HG03469 (cell line): ENCODE measurements around the gene SLX4IP.
"Not testable (repeated sequence)": the region's sequence is repeated elsewhere in the genome, so short reads cannot be mapped to it uniquely, and the experiment has no call there.

Experiments
- ATAC-seq: cut with Tn5 transposase; IDR thresholded peaks from one replicate; pipeline ENCODE4 v1.9.1; 2021; ENCODE audit warnings: mild to moderate bottlenecking, moderate library complexity, moderate number of reproducible peaks; ENCODE audit not compliant: unreplicated experiment

The SLX4IP gene

DNA sequence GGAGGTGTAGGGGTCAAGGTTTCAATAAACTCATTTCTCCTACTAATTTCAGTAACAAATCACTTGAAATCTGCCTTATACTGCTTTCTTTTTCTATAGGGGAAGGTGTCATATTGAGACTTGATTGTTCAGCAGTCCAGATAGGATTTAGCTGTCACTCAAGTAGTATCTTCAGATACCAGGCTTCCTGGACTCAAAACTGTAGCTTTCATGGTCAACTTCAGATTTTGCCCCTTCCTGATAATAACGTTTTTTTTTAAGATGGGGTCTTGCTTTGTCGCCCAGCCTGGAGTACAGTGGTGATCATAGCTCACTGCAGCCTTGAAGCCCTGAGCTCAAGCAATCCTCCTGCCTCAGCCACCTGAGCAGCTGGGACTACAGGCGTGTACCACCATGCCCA is 160.9 kb downstream of the SLX4IP start:
- ATAC-seq = no peak

- no peak for ATAC-seq
Measured at GRCh38 chr20:10596710-10597121, 161.6 kb downstream of the SLX4IP start.

- no peak for ATAC-seq
Measured at GRCh38 chr20:10597637-10598036, 162.5 kb downstream of the SLX4IP start.

DNA sequence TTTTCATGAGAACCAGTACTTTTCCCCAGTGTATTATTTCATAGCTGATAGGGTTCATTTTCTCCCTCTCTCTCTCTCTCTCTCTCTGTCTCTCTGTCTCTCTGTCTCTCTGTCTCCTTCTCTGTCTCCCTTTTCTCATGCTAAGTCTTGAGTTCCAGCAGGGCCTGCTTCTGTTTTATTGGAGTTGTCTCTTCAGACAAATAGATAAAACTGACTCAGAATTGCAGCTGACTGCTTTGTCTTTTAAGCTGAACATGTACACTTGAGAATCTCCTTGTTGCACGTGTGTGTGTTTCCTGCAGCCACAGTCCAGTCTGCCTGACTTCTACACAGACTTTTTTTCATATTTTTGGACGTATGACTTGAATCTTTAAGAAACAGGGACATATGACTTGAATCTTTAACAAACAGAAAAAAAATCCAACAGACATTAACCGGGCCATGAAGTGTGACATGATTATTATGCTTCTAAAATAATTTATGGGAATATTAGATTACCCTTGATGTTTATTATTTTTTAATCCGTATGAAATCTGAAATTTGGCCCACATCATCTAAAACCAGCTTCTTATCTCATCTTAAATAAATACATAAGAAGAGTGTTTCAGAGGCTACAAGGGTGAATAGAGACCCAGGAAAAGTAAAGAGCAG is 167.2 kb downstream of the SLX4IP start:
- ATAC-seq = no peak

DNA sequence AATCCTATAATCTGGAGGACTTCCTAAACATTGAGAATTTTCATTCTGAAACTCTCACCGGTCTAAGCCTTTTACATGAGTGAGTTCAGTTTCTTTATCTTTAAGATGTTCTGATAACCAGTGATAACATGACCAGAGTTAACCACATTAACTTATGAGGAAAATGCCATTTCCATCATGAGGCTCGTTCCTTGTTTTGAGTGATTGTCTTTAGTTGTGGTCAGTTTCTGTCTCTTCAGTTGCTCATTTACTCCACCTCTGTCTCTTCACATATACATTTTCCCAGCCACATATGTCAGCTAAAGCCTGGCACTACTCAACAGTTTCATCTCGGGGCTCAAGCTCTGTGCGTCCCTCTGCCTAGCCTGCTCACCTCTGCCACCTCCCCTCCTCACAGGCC is 168.3 kb downstream of the SLX4IP start:
- ATAC-seq = no peak

DNA sequence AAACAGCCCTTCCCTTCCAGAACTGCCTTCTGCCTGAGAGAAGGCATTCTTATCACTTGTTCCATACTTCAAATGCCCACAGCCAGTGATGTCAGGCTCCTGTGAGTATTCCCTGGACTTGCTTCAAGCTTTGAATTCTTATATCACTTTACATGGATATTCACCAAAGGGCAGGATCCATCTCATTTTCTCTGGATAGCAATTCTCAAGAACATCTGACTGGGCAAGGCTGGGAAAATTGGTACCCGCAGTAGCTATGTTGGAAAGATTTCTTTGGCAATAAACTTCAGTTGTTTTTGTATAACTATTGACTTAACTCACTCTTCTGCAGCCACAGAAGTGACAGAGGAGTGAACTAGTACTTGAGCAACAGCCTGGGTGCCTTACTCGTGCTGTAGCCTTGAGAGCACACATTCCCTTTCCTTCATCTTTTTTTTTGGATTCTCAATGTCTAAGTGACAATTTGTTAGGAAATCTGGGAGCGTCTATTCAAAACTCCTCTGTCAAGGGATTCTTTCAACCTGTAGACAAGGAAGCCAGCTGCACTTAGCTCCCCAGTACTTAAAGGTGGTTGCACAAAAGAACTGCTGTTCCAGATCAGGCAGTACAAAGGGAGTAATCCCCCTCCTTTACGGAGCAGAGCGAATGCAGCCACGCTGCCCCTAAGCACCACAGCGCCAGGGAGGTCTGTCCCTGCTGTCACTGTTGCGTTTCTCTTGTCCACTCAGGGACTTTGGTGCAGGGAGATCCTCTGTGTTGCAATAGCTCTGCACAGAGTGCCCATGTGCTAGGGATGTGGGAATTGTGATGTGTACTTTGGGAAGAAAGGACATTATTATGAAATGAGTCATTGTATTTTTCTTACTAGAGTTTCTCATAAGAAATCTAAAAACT is 169.1 kb downstream of the SLX4IP start:
- ATAC-seq = no peak

DNA sequence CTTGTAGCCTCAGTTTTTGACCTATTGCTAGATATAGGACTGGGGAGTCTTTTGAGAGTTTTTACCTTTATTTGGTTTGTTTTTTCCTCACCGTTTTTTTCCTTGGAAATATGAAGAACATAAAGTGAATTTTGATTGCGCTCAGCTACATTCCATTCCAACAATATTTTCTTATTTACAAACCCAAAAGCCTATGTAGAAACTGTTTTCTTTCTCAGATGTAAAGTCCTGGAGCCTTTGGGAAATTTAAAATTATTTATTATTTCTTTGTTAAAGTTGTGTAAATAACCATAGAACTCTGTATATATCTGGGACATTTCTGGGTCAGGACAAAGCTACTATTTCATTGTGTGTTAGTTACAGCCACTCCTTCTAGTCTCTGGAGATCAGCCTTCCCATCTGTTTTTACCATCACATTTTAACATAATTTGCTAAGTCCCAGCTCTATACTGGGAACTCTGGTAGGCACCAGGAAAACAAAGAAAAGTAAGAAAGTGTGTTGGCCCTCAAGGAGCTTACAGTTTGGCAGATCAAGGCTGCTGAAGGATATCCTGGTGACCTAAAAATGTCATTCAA is 169.8 kb downstream of the SLX4IP start:
- no peak for ATAC-seq

DNA sequence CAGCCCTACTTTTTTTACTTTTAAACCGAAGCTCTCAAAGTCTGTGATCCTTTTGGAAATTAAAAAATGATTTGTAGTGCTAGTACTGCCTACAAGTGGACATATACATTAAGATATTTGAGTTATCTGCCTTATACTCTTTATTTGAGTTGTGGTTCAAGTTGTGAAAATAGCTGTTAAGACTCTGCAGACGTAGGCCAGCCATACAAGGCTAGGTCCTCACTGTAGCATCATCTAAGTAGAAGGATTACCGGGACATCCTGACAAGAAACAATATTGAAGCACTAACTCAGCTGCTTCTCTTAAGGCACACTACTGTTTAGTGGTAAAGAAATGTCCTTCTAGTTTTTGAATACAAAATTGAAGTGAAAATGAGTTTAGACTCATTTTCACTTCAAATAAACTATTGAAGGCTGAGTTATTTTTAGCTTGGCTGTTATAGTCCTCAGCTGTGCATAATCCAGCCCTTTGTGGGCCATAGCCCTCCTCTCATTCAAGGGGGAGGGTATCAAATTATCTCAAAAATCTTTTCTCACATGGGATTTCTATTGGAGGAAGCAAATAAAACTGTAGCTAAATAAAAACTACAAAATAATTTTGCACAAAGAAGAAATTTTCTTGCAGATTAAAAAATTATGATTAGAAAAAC is 170.6 kb downstream of the SLX4IP start:
- ATAC-seq = no peak

DNA sequence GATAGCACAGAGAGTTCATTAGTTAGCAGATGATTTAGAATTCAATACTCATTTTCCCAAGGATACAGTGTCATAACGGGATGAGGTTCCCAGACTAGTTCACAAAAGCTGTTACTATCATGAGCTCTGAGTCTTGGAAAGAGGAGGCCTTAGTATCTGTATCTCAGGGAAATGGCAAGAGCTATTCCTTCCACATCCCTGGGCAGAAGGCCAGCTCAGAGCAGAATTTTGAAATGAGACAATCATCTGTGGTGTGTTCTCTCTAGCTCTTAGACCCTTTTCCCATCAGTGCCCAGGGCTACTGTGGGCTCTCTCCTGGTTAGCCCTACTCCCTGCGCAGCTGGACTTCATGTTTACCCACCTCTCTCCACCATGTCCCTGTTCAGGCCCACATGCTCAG is 174.2 kb downstream of the SLX4IP start:
- ATAC-seq = no peak

DNA sequence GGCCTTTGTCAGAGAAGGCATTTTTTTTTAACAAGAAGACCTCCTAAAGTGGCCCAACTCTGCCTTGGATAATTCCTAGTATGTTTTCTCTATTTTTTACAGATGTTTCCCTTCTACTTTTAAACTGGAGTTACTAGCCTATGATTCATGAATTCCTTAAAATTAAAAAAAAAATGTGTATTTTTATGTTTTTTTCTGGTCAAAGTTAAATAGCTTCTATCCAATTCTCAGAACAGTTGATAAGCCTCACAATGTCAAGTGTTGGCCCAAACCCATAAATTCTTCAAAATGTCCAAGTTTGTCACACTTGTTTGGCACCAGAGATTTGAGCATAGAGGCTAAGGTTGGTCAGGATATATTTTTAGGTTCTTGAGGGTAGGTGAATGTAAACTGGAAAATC is 174.7 kb downstream of the SLX4IP start:
- ATAC-seq = no peak

GRCh38 chr20:10610251-10610650 is 175.1 kb downstream of the SLX4IP start:
- no peak for ATAC-seq

DNA sequence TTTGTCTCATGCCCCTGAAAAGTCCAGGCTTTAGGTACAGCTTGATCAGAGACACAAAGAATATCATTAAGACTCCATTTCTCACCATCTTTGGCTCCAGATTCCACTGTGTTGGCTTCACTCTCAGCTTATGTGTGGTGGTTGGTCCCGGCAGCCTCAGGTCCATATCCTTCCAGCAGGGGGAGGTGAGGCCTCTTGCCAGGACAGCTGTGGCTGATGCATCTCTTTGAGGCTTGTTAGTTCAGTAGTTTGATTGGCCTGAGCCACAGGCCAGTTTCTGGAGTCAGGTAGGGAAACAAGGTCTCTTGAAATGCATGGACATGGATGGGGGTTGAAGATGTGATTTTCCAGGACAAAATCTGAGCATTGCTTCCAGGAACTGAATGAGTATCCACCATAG is 176.3 kb downstream of the SLX4IP start:
- ATAC-seq = no peak

DNA sequence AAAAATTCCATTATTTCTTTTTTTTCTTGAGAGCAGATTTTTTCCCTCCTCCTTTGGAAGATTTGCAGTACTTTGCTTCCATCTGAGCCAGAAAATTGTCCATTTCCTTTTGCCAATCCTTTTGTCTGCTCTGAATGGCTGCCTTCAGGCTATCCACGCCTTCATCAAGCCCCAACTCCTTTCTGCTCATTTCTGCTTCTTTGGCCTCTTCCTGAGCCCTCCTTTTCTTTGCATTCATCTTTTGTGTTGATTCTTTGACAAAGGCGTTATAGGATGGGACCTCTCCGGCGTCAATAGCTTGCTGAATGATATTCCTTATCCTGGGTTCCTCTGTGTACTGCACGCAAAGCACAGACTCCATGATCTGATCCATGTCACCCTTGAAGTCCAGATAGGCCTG is 178.3 kb downstream of the SLX4IP start:
- not testable (repeated sequence) for ATAC-seq

DNA sequence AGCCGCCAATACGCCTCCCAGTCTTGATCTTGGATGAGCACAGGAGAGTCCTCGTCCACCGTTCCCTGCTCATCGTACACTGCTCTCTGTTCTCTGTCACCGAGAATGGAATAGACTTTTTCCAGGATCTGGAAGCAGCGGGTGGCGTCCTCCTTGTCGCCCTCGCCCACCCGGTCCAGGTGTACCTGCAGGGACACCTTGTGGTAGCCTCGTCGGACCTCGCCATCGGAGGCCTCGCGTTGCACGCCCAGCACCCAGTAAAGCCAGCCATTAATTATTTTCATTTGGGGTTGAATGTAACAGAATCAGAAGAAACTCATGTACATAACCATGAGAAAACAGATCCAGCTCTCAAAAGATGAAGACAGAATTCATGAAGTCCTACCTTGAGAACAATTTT is 178.8 kb downstream of the SLX4IP start:
- ATAC-seq = no peak

GRCh38 chr20:10616212-10616611 is 181.1 kb downstream of the SLX4IP start:
- no peak for ATAC-seq

GRCh38 chr20:10617549-10618133 is 182.5 kb downstream of the SLX4IP start:
- ATAC-seq = not testable (repeated sequence)

DNA sequence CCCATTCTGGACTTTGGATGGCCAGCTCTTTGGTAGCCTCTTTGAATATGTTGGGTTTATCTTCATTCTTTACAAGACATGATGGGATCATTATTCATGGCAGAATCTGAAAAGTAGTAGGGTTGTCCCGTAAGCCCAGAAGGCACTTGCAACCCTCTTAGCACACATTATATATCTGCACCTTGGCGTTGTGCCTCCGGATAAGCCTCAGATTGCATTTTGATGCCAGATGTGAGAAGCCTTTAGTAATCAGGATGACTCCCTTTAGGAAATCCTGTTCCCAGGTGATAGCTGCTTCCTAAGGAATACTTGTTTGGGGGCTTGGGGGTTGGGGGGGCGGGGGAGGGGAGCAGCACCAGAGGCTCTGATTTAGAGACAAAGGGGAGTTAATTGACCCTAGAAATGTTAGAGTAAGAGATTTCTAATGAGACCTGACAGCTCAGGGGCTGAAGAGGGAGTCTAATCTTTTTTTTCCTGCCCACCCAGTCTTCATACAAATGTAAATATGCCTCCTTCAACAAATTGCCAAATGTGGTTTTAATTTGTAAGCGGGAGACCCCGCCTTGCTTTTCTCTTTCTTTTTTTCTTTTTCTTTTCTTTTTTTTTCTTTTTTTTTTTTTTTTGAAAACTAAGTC is 183.6 kb downstream of the SLX4IP start:
- ATAC-seq = no peak

DNA sequence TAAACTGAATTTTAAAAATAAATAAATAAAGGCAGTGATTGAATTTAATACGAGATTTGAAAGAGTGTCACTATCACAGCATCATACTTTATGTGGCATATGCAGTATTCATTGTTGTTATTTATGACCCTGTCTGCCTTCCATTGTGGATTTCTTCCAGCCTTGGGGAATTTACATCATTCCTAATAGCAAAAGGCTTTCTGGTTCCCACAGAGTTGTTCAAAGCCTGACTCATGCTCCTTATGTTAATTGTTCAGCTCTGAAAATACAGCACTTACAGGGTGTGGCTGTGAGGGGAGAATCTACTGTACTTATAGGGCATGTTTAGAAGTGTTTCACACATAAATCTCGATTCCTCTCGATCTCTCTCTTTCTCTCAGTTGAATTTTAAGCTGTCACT is 184.3 kb downstream of the SLX4IP start:
- no peak for ATAC-seq

DNA sequence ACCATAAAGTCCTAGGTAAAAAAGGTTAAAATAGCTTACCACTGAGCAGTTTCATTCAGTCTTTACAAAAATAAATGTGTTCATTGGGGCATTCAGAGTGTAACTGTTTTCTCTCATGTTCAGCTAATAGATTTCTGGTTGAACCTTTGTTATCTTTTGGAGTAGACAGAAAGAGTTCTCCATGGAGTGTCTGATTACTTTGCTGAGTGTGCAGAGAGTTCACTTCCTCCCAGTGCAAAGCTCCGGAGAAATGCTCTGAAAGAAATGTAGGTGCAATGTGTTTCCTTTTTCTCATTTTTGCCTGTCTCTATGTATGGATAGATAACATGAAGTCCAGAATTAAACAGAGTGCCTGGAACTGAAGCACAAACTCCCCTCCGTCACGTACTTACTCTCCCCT is 186.0 kb downstream of the SLX4IP start:
- no peak for ATAC-seq

DNA sequence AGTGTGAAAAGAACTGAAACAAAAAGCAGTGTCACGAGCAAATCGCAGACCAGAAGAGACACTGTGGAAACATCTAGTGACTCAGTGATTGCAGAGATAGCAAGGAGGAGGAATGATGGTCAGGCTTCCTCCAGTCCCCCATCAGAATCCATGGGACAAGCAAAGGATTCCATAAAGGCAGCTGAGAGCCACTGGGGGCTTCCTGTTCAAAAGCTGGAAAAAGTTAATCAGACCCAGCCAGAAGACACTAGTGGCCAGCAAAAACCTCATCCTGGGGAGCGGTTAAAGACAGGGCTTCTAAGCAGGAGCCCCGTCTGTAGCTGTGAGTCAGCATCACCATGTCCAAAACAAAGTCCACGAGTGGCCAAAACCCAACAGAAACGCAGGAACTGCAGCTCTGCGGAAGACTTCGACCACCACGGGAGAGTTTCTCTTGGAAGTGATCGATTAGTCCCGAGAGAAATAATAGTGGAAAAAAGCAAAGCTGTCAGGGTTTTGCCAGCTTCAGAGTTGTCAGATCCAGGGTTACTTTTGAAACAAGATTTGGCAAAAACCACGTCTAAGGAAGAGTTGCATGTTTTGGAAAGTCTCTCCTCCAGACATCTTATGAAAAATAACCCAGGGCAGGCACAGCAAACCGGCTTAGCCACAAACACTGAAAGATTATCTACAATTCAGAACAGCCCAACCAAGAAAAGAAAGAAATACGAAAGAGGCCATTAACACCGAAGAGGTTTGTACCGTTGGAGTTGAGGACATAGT is 187.7 kb downstream of the SLX4IP start:
- no peak for ATAC-seq
